IPS-NIHi7 (cell line): ENCODE results near the gene PSMD2.

Source experiments
- DNase-seq: peaks from one replicate; pipeline ENCODE4 v3.0.0; 2012; ENCODE audit warnings: mixed read lengths; ENCODE audit errors: extremely low spot score

PSMD2 gene

DNA sequence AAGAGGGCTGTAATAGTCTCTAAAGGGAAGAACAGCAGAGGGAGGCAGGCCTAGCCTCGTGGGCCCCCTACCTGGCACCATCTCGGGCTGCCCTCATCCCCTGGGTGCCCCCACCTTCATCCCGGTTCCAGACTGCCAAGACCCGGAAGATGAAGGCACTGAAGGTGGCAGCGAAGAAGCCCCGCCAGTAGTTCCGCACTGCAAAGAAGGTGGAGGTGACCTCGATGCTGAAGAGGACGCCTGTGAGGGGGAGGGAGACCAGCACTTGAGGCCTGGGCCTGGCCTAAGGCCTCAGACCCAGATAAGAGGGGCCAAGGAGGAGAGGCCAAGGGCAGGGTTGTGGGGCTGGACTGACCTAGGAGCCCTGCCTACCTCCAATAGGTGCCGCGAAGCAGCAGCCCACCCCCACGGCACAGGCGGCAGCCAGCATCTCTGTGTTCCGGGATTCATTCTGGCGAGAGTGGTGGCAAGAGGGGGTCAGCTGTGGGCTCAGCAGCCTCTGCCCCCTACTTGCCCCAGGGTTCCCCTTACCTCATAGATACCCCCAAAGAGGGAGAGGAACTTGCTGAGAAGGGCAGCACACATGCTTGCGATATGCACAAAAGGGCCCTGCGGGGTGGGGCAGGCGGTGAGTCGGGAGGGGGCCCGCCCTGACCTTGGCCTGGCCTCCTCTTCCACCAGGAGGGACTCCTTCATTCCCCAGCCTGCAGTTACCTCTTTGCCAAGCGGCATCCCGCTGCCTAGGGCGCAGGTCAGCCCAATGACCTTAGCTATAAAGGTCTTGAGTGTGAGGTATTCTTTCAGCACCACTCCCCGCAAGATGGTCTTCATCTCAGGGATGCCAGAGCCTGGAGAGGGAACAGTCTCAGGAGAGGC, 58.4 kb downstream of the PSMD2 start:
- no peak for DNase-seq

DNA sequence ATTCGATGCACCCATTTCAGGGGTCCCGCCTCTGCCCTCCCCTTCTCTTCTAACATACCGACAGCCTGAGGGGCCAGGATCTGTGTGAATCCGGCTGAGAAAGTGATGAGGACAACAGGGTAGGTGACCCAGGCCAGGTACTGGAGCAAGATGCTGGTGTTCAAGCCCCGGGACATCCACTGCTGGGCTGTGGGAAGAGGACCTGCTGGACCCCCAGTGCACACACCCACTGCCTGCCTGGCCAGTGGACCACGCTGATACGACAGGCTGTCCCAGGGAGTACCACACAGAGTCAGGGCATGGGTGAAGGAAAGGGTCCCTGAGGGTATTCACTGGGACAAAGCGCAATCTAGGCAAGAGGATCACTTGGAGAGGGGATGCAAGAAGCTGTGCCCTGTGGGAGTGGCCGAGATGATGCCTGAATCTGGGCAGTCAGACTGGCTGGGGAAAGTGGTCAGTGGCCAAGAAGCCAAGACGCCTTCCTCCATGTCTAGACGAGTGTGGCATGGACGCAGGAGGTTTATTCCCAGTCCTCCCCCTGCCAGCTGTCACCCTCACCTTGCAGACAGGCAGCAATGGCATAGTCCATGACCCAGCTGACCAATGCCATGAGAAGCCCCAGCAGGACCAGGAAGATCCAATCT, 59.2 kb downstream of the PSMD2 start:
- DNase-seq = no peak
